GM04503 (cell line): ENCODE measurements around the gene MROH8.

Experiments
- DNase-seq: peaks from one replicate; pipeline ENCODE4 v3.0.0-alpha.2; 2012; ENCODE audit warnings: low read depth

Gene MROH8

DNA sequence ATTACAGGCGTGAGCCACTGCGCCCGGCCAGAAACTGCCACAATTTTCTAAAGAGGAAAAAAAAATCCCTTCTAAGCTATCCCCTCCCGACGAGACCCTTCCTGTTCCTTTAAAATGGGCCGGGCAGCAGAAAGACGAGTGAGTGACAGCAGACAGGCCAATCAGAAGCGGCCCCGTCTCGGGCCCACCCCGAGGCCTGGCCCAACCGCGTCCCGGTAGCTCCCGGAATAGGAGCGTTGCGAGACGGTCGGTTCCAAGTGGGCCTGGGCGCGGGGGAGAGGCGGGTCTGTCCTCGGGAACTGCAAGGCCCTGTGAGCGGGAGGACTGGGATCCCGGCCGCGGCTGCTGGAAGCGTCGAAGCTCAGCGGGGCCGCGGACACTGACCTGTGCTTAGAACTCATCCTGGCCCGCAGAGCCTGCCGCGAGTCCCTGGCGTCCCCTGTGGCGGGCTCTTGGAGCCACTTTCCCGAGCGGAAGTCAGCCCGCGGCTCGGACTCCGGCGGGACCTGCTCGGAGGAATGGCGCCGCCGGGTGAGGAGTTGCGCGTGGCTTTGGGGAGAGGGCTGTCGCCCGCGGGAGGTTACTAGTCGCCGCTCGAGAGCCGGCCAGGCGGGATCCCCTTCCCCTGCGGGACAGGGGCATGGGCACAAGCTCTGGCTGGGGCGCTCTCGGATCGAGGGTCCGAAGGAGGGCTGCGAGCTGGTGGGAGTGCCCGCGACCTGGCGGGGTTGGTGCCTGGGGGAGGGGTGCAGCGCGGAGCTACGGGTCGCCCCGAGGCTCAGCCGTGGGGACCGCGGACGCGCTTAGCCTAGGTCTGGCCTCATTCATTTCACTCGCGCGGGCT is at the start of gene MROH8, which contains the start of gene RPN2:
MROH8 (minus strand) TSS at position 710 of the 844 bp plus-strand sequence.
RPN2 (plus strand) TSS at position 492 of the 844 bp plus-strand sequence; CDS start at position 519, 27 bp downstream.
- DNase-seq = peak; percentile 85

DNA sequence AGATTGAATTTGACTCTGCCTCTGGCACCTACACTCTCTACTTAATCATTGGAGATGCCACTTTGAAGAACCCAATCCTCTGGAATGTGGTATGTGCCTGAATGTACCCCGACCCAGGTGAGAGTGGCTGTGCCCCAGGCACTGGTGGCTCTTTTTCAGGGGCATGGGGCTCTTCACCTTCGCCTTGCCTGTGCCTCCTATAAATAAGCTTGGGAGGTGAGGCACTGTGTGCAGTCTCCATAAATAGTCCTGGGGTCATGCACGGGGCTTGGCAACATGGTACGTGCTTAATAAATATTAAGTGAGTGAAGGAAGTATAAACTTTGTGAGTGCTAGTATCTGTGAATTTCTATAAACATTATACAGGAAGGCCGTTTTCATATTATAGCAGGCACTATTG is 49.3 kb upstream of the MROH8 start:
- DNase-seq = no peak

DNA sequence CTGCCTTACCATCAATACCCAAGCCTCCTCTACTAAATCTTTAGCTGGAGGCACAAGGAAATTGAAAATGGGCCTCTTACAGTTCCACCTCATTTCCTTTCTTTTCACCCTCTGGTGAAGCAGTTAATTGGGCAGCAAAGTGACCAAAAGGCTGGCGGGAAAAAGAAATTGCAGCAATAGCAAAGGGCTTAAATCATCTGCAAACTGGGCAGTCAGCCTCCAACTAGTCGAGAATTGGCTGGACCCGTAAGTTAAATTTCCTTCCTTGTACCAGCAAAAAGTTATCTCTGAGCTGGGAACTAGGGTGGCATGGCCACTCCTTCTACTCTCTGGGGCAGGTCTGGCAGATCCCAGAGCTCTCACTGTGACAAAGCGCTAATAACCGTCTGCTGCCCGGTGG is 48.7 kb upstream of the MROH8 start:
- no peak for DNase-seq

DNA sequence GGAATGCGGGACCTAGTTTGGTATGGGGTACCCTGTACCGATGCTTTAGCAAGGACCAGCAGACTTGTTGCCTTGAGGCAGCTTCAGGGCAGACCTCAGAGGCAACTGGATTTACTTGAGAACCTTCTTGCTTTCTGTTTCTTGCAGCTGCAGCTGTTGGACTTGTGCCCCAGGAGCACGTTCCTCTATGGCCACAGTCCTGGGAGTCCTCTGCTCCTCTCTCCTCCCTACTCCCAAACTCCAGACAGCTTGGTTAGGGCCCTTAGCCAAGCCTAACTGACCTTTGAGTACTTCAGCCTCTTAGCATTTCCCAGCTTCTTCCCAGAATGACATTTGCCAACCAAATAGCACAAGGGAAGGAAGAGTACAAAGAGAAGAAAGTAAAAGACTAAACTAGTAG is 47.5 kb upstream of the MROH8 start:
- DNase-seq = no peak

DNA sequence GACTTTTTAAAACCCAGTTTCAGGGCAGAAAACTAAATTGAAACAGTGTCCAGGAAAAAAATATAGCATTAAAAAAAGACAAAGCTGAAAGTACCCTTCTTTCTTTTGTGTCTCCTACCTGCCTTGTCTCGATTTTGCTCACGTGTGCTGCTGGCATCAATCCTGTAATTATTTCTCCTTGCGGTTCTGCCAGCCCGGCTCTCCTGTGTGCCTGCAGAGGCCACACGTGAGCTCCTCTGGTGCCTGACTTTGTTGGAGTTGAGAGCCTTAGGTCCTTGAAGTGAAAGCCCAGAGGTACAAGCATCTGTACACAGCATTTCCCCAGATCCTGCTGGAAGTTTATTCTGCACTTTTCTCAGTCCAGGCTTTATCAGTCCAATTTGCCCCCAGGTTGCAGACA is 45.8 kb upstream of the MROH8 start:
- no peak for DNase-seq

DNA sequence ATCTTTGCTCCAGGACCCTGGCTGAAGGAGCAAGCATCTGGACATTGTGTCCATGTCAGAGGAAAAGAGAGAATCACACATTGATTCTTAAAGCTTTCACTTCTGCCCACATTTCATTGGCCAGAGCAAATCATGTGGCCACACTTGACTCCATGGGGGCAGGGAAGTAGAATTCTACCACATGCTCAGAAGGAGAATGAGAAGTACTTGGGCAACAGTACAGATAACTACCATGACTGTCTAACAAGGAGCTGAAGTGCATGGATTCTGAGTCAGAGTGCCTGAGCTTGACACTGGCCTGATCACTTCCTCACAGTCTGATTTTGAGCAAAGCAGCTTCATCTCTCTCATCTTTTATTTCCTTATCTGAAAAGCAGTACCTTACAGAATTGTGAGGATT is 43.7 kb upstream of the MROH8 start:
- DNase-seq = peak; percentile 89

DNA sequence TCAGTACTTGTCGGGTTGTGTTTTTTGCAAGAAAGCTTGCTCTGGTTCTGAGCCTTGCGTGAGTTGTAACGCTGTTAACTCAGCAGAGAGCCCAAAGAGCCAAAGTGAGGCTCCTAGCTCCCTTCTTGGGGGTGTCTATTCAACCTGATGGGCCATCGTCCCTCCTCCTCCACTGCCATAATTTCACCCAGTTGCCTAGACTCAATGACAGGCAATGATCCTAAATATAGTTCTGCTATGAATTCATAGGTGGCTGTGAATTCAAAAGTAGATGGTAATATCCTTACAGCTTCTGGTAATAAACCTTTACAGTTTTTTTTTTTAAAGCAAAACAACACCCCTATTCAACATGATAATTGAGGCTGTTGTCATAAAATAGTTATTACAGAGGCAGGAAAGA is 42.7 kb upstream of the MROH8 start:
- DNase-seq = no peak

DNA sequence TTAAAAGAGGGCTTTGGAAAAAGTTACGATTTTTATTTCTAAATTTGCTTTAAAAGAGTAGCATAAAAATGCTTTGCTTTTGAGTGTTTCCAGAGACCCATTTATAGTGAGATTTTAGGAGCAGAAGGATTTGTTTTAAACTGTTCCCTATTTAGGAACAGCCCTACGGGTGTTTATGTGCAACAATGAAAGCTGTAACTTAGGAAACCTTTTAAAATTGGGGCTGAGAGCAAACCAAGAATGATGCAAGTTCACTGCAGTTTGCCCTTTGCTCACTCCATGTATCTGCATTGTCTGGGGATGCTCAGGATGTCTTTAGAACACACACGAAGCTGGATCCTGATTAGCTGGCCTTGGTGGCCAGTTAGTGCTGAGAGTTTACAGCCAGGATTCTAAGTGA is 41.4 kb upstream of the MROH8 start:
- DNase-seq = peak; percentile 55

DNA sequence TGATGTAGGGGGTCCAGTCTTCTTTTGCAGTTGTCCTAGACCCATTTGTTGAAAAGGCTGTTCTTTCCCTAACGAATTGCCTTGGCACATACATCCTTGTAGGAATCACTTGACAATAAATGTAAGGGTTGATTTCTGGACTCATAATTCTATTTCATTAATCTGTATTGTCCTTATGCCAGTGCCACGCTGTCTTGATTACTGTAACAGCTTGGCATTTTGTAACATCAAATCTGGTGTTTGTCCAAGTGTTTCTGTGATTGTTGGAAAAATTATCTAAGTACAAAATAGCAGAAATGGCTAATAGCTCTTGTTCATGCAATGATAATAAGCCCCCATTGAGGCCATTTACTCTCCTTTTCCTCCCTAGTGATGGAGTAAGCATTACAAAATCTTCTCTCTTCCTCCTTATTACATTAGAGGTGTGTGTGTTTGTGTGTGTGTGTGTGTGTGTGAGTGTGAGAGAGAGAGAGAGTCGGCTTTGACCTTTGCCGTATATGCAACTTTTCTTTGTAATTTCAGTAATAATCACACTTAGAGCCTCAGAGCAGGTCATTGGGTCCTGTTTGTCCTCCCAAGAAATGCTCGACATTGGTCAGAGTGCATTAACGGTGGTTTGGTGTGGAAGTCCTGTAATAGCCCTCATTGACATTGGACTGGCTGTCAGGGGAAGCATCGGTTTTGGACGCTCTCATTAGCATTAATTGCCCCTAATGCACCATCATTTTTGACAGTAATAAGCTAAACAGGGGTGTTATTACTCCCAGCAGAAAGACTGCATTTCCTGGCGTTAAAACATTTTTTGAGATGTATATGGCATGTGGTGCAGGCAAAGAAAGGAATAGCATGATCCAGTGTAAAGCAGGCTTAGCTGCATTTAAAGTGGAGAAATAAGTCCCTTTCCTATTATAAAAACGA is 40.7 kb upstream of the MROH8 start:
- no peak for DNase-seq

DNA sequence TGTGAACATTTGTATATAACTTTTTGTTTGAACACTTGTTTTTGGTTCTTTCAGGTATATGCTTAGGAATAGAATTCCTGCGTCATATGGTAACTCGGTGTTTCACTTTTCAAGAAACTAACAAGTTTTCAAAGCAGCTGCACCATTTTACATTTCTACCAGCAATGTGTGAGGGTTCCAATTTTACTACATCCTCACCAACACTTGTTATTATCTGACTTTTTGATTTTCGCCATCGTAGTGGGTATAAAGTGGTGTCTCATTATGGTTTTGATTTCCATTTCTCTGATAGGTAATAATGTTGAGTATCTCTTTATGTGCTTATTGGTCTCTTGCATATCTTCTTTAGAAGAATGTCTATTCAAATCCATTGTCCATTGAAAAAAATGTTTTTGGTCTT is 39.6 kb upstream of the MROH8 start:
- DNase-seq = no peak

DNA sequence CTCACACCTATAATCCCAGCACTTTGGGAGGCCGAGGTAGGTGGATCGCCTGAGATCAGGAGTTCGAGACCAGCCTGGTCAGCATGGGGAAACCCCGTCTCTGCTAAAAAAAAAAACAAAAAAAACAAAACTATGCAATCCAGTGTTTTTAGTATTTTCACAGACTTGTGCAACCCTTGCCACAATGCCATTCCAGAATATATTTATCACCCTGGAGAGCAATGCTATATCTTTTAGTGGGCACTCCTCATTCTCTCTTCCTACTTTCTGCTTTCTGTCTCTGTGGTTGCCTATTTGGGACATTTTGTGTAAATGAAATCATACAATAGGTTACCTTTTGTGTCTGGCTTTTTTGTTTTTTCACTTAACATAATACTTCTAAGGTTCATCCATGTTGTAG is 39.1 kb upstream of the MROH8 start:
- no peak for DNase-seq

DNA sequence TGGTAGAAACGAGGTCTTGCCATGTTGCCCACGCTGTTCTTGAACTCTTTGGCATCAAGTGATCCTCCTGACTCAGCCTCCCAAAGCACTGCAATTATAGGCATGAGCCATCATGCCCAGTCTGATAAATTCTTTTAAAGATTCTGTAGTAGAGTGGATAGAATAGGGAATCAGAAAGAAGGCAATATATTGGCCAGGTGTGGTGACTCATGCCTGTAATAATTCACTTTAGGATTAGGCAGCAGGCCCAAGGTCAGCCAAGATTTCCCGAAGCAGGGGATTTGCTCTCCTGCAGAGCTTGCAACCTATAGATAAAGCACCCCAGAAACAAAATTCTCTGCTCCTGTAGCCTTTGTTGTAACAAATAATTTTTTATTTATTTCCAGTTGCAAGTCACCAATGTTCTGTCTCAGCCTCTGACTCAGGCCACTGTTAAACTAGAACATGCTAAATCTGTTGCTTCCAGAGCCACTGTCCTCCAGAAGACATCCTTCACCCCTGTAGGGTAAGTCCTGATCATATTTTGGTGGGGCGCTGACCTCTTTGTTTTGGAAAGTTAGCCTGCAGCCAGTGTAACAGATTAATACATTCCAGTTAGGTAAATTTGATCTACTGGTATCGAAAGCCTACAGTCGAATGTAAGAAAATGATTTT is 30.4 kb upstream of the MROH8 start:
- no peak for DNase-seq

DNA sequence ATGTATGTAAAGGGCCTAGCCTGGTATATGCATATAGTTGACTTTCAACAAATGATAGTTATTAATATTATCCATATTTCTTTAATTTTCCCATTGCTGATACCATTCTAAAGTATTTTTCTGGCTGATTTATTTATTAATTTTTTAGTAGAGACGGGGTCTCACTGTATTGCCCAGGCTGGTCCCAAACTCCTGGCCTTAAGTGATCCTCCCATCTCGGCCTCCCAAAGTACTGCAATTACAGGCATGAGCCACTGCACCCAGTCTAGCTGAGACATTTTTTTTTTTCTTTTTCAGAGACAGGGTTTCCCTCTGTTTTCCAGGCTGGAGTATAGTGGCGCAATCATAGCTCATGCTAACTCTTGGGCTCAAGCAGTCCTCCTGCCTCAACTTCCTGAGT is 29.8 kb upstream of the MROH8 start:
- DNase-seq = no peak

DNA sequence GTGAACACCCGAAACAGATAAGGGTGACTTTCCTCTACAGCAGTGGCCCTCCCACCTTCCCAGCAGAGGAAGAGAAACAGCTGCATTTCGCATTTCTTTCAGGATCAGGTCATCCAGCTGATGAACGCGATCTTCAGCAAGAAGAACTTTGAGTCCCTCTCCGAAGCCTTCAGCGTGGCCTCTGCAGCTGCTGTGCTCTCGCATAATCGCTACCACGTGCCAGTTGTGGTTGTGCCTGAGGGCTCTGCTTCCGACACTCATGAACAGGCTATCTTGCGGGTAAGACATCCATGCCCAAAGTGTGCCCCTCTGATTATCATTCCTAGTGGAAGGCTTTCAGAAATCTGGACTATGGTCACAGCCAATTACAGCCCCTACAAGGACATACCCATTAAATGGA is 27.8 kb upstream of the MROH8 start:
- no peak for DNase-seq

DNA sequence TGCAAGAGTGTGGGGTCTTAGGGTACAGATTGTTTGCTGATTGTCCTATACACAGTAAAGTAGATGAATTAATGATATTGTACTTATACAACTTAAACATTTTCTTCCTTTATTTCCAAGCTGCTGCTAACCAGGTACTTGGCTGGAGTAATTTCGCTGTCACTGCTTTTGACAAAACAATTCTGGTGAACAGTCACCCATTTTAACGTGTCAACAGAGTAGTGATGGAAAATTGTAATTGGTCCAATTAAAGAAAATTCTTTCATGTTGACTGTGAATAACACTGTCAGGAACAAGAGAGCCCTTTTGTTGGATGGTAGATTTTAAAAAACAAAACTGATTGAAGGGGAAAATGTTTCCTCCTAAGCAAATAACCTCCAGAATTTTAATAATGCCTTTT is 26.4 kb upstream of the MROH8 start:
- no peak for DNase-seq

DNA sequence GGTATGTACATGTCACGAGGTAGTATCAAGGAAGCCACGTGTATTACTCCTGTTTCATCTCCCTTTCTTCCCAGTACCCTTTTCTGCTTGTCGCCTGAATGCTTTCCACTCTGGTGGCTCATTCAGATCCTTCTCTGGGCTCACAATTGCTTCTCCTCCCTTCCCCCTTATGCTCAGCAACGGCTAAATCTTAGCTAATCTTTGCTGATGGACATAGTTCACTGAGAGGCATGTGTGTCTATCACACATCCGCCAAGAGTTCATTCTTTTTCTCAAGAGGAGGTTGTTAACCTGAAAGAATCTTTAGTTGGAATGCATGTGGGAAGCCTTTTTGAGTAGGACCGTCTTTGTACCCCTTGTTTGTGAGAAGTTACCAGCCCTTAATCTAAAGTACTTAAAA is 25.8 kb upstream of the MROH8 start:
- DNase-seq = no peak

DNA sequence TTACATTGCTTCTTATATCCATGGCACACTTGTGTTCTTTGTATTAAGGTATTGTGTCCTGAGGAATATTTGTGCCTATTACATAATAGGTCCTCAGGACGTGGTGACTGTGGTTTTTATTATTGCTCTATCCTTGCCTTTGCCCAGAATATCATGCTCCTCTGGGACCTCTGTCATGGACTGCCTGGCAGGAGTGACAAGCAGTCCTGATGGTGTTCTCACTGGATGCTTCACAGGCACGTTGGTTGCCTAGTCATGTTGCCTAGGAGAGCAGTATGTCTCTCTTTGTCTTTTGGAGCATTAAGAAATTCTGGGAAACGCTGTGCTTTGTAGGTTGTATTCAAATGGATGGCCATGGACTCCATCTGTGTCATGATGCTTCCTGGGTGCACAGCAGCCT is 24.7 kb upstream of the MROH8 start:
- no peak for DNase-seq

DNA sequence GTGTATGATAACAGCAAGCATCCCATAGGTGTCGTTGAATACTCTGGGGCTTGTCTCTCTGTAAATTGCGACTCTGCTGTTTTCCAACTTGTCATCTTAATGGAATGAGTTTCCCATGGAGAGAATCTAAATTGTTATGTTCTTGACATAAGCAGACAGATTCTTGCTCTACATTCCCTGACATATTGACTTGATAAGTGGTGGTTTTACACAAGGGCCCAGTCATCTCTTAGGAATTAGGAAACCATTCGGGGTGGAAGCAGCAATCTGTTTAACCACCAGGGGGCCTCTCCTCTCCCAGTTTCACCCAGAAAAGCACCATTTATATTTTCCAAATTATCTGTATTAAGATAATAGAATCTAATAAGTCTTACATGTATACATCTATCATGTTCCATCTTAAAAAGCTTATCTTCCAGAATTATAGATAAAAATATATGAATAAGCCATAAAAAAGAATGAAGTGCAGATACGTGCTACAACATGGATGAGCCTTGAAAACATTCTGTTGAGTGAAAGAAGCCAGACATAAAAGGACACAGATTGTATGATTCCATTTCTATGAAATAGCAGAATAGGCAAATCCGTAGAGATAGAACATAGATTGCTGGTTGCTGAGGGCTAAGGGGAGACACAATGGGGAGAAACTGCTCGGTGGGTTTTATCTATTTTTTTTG is 23.1 kb upstream of the MROH8 start:
- DNase-seq = peak; percentile 93

DNA sequence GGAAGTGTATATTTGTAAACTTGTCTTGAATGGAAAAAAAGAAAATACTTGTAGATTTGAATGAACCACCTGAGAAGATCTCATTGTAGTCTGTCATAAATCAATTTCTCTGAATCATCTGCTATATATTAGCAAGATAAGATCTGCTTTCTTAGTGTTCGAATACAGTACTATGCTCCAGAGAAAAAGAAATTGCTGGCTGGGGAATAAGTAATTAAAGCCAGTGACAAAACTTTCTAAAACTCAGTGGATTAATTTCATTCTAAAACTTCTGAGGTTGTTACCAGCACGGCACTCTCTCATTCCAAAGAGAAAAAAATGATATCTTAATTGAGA is 22.4 kb upstream of the MROH8 start:
- DNase-seq = no peak

DNA sequence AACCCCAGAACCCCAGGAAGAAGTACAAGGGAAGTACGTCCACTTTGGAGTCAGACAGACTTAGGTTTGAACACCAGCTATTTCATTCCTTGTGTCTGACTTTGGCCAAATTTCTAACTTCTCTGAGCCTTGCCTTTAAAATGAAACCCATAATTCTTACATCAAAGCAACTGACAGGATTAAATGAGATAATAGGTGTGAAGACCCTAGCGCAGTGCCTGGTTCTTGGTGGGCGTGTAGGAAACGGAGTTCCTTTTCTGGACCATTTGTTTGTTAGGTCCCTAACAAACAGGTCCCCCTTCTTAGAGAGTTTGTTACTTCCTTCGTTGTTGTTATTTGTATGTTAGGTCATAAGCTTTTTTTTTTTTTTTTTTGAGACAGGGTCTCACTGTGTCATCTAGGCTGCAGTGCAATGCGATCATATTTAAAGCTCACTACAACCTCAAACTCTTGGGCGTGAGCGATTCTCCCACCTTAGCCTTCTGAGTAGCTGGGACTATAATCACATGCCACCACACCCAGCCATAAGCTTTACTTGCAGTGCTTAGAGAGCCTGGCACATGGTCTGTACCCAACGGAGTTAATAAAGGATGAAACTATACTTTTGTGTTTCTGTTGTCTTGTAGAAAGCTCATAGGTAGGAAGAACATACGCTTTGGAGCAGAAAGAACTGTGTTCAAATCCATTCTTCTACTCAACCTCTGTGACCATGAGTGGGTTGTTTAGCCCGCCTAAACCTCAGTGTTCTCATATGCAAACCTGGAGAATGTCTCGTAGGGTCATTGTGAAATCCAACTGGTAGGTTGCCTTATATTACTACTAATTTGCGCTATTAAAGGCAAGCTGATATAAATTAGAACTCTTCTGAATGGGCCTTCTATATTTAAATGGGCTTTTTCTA is 21.8 kb upstream of the MROH8 start:
- DNase-seq = no peak

DNA sequence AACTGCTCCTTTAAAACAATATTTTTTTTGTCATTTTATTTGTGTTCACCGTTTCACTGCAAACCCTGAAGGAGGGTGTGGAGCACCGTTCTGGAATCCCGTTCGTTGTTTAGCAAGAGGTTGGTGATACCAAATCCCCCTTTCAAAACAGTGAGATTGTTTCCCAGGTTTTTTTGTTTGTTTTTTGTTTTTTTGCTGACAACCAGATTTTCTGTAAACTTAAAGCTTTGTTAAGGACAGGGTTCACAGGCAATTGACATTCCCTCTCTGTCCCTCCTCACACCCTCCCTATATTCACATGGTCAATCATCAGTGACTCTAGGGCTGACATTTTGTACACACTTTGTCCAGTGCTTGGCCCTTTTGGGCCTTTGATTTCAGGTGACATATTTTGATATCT is 21.0 kb upstream of the MROH8 start:
- DNase-seq = no peak
